ENCODE data around the gene TEX52.
A peak's percentile ranks its signal among the peaks of the same experiment; 100 is the strongest.

TEX52 gene

DNA sequence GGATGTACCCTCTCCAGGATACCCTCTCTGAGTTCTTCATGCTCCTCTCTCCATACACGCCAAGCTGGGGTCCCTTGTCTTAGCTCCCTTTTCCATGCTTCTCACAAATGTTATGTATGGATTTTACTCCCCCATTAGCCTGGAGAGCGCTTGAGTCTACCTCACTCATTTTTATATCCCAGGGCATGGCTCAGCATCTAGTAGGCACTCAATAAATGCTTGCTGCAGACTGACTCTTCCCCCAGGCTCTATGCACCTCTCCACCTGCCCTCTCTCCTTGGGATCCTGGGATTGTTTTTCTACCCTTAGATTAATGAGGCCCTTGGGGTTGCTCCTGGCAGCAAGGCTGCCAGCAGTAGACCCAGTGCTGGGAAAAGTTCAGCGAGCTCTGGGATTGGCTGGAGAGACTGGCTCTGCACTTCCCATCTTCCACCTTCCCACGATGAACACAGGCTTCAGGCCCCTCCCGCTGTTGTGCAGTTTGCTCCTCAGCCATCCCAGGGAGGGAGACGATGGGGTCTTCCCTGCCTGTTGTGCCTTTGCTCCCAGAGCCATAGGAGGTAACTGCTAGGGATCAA, 24.2 kb downstream of the TEX52 start:
- no peak for DNase-seq (ENCODE audit: low spot score)

GRCh38 chr12:2829275-2829674, 27.6 kb downstream of the TEX52 start:
- DNase-seq (ENCODE audit: low spot score), result no peak

DNA sequence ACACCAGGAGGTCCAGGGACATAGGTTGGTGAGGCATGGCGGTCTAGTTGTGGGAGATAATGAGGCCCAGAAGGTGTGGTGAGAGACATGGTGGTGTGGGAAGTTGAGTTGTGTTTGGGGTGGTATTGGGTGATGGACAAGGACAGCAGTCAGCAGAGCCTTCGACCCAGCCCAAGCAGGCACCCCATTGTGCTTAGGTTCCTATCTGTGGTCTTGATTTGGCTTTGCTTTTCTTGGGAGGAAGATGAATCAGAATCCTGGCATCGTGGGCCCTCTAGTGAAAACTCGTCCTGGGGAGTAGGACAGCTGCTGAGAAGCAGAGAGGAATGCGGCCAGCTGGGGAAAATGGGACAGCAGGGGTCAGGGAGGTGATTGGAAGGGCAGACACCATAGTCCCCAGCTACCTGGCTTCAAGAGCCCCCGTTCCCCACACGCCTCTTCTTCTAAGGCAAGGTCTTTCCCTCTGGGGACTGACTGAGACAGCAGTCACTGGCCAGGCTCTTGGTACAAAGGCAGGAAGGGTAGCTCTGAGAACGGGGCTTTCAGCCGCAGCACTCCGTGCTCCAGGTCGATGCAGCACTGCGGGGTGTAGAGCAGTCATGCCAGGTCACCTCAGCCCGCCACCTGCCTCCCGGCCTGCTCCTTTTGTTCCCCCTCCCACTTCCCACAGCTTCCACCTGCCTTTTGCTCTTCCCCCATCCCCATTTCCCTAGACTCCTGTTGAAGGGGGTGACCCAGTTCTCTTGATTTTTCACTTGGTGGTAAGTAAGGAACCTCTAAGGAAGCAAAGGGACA, 29.9 kb downstream of the TEX52 start:
- DNase-seq (ENCODE audit: low spot score), result no peak

DNA sequence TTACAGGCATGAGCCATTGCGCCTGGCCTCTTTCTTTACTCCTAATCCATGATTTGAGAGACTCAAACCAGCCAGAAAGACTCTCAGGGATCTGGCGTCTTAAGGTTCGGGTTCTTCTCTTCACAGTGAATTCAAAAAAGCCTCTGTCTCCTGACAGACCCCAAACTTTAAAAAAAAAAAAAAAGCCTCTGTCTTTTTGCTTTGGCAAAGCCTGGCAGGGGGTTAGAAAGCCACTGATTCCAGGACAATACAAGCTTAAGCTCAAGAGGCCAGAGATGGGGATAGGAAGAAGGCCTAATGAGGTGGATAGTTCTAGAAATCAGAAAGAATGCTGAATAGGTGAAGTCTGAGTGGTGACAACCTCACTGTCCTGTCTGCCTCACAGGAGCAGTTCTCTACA, 30.8 kb downstream of the TEX52 start:
- DNase-seq (ENCODE audit: low spot score), result no peak

- DNase-seq (ENCODE audit: low spot score), result no peak
Observed at GRCh38 chr12:2825132-2825531, 31.7 kb downstream of the TEX52 start.

DNA sequence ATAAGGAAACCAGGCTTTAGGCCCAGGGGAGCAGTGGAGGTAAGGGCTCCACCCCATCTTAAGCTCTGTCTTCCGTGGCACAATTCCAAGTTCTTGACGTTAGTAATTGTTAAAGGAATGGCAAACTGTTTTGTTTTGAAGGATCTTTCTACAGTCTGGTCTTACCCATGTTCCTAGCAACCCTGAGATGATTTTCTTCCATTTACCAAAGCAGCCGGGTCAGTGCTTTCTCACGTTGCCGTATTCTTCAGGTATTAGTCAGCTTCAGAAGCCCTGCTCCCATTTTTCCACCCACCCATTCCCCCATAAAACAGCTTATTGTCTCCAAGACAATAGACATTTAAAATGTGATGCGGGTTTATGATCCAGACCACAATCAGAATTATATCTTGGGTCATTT, 32.3 kb downstream of the TEX52 start:
- DNase-seq (ENCODE audit: low spot score), result no peak

GRCh38 chr12:2823483-2823882, 33.4 kb downstream of the TEX52 start:
- DNase-seq (ENCODE audit: low spot score), result no peak

GRCh38 chr12:2820432-2820831, 36.4 kb downstream of the TEX52 start:
- DNase-seq (ENCODE audit: low spot score), result no peak

- DNase-seq (ENCODE audit: low spot score), result no peak
Observed at GRCh38 chr12:2819810-2820209, 37.0 kb downstream of the TEX52 start.

- no peak for DNase-seq (ENCODE audit: low spot score)
Observed at GRCh38 chr12:2813214-2814185, 43.3 kb downstream of the TEX52 start.

GRCh38 chr12:2812290-2813213, 44.3 kb downstream of the TEX52 start, which contains the start of gene ITFG2:
ITFG2 (plus strand) TSS chr12:2812668; CDS start chr12:2812761, 93 bp downstream.
- peak; percentile 97 for DNase-seq (ENCODE audit: low spot score)

DNA sequence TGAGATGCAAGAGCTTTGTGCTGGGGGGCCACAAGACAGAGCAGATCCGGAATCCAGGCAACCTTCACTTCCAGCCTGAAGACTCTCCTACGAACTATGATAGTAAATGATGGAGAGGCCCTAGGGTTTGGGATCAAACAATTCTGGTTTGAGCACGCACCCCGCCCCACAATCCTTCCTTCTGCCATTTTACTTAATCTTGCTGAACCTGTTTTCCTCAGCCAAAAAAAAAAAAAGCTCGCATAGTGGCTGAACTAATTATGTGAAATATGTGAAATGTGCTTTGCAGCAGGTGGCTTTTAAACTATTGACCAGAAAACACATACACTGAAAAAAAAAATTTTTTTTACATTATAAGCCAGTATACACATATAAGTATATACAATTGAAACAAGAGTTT, 45.0 kb downstream of the TEX52 start:
- DNase-seq (ENCODE audit: low spot score), result no peak

DNA sequence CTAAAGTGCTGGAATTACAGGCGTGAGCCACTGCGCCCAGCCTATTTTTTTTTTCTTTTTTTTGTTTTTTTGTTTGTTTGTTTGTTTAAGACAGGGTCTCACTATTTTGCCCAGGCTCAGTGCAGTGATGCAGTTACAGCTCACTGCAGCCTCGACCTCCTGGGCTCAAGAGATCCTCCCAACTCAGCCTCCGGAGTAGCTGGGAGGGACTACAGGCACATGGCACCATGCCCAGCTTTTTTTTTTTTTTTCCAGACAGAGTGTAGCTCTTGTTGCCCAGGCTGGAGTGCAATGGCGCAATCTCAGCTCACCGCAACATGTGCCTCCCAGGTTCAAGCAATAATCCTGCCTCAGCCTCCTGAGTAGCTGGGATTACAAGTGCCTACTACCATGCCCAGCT, 50.1 kb downstream of the TEX52 start:
- no peak for DNase-seq (ENCODE audit: low spot score)

- DNase-seq (ENCODE audit: low spot score), result no peak
Observed at GRCh38 chr12:2805143-2805520, 51.7 kb downstream of the TEX52 start.

DNA sequence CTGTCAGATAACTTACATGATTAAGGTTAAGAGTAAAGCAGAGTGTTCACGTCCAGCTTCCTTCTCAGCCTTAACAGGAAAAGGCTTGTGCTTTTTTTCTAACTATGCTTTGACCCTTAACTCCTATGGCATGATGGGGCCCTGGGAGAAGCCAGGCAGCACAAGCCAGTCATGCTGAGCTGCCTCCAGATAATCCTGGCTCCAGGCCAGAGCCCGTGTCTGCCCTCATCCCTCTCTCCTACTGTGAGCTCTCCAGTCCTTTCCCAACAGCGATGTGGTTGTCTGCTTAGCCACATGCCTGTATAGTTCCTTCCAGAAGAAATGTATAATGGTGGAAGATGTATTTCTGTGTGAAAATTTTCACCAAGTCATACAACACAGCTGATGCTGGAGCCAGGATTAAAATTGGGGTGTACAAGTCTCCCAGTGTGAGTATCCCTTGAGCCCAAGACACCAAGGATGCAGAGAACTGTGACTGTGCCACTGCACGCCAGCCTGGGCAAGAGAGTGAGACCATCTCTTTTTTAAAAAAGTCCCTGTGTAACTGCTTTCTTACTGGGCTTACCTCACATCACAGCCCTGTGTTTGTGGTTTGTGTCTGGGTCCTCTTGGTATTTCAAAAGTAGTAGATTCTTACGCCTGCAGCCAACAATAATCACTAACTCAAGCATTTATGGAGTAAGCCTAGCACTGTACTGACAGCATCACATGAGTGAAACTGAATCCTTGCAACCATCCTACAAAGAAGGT, 52.3 kb downstream of the TEX52 start:
- DNase-seq (ENCODE audit: low spot score), result no peak

DNA sequence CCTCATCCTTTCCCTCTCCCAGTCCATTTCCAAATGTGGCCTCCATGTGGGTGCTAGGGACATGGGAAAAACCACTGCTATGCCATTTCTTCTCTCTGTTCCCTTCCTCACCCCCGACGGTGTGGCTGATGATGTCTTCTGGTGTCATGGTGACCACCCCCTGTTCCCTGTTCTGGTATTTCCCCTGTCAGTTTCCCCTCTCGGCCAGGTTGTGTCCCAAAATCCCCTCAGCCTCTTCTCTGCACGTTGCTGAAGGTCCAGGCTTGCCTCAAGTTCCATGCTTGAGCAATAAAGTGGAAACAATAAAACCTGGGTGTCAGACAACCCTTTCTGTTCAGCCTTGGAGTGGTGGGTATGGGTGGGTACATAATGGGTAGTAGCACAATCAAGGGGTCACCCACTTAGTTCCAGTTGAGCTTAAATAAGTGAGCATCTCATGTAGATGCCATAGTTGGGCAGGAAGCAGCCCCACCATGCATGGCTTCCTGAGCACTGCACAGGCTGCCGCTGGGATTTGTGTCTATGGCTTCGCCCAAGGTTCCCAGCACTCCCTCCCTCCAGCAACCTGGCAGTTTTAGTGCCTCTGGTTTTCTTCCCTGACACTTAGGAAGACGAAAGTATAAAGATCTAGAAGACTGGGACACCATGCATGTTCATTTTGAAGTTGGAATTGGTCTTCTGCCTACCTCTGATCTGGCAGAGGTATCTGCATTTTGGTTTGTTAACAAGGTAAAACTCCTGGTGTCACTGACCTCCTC, 53.0 kb downstream of the TEX52 start:
- no peak for DNase-seq (ENCODE audit: low spot score)

- DNase-seq (ENCODE audit: low spot score), result no peak
Observed at GRCh38 chr12:2801044-2801783, 55.6 kb downstream of the TEX52 start.

GRCh38 chr12:2800046-2800570, 56.7 kb downstream of the TEX52 start:
- DNase-seq (ENCODE audit: low spot score), result no peak

Data from left forelimb (tissue), 1 donor.